CD4-positive, alpha-beta T cell (primary cell): ENCODE data around the gene THEM5. TPM values are rescaled to one million over a fixed set of nuclear protein-coding genes. Genes with fewer than 3 reads are reported as not detected.
A peak's percentile ranks its signal among the peaks of the same experiment; 100 is the strongest.

Experiments used
- ATAC-seq: fragments of 200-7000 bp; cut with Tn5 transposase; one replicate; pipeline ENCODE4 v1.10.0; 2022; ENCODE audit warnings: mild to moderate bottlenecking; ENCODE audit not compliant: poor library complexity
- CTCF ChIA-PET: fragments of 350-600 bp; sonication (Branson Sonifier 250); formaldehyde crosslinking; loops from one replicate; lab custom pipeline; 2021; ENCODE audit warnings: antibody characterized with exemption, inconsistent platforms; lab: Charles Lee
- POLR2A ChIA-PET: fragments of 350-600 bp; sonication (Branson Sonifier 250); formaldehyde crosslinking; loops from one replicate; lab custom pipeline; 2021; ENCODE audit warnings: antibody characterized with exemption, inconsistent platforms; lab: Charles Lee
- DNase-seq, 14 experiments: peaks; one replicate each; pipeline ENCODE4 v3.0.0-alpha.2; 2013 to 2020; ENCODE audit warnings: mixed read lengths in 2 of 14
- H3K27ac ChIP-seq, 2 donors: one replicate each; pipeline versions ENCODE4 v1.5.1 to v1.7.0; 2013; ENCODE audit warnings: low read length in 2 of 2, low read depth in 1 of 2, mild to moderate bottlenecking in 1 of 2
- H3K27me3 ChIP-seq, 2 experiments: 1 replicate in 1 of 2; 2 replicates in 1 of 2; pipeline versions ENCODE4 v1.6.1 to v1.7.0; 2013; ENCODE audit warnings: low read length in 2 of 2, control low read depth in 1 of 2, mild to moderate bottlenecking in 1 of 2, moderate library complexity in 1 of 2; ENCODE audit not compliant: insufficient read depth in 2 of 2, control insufficient read depth in 1 of 2
- H3K36me3 ChIP-seq: one replicate; pipeline ENCODE4 v1.6.1; 2013; ENCODE audit warnings: low read length, control low read depth; ENCODE audit not compliant: insufficient read depth
- H3K4me1 ChIP-seq: one replicate; pipeline ENCODE4 v1.6.1; 2013; ENCODE audit warnings: low read length, control low read depth; ENCODE audit not compliant: insufficient read depth
- H3K4me3 ChIP-seq: one replicate; pipeline ENCODE4 v1.5.1; 2013; ENCODE audit warnings: mild to moderate bottlenecking, low read length, moderate library complexity
- H3K9me3 ChIP-seq, 2 experiments: 1 replicate in 1 of 2; 2 replicates in 1 of 2; pipeline versions ENCODE4 v1.6.1 to v1.7.0; 2013; ENCODE audit warnings: low read length in 2 of 2, mild to moderate bottlenecking in 2 of 2, control low read depth in 1 of 2, moderate library complexity in 1 of 2; ENCODE audit not compliant: control insufficient read depth in 1 of 2, insufficient read depth in 1 of 2
- H3K27ac Mint-ChIP-seq: one replicate; pipeline ENCODE4 v1.8.0; 2020; ENCODE audit warnings: mixed read lengths
- H3K27me3 Mint-ChIP-seq: one replicate; pipeline ENCODE4 v1.8.0; 2021; ENCODE audit warnings: mixed read lengths
- H3K36me3 Mint-ChIP-seq: one replicate; pipeline ENCODE4 v1.8.0; 2021; ENCODE audit warnings: low read depth, mixed read lengths
- H3K4me1 Mint-ChIP-seq: one replicate; pipeline ENCODE4 v1.8.0; 2021; ENCODE audit warnings: low read depth, mixed read lengths
- H3K4me3 Mint-ChIP-seq: one replicate; pipeline ENCODE4 v1.8.0; 2020; ENCODE audit warnings: mild to moderate bottlenecking, mixed read lengths
- H3K9me3 Mint-ChIP-seq: one replicate; pipeline ENCODE4 v1.8.0; 2020; ENCODE audit warnings: mixed read lengths
- intact Hi-C, 2 experiments: fragments of 100-400 bp; cut with DNase I in 1 of 2; cut with micrococcal nuclease in 1 of 2; formaldehyde crosslinking; loops; one replicate each; pipeline versions ENCODE4 v1.15.1 to v1.9.0; 2023 to 2025; cut with DNase I, micrococcal nuclease
- total RNA-seq, 174 experiments: library from RNA in 2 of 174; stranded (reverse) in 2 of 174; gene quantifications; one replicate each; pipeline ENCODE4 v1.2.3 and lab custom pipeline; 2021 to 2026
- TF ChIP-seq, protein P1 (sequence below): fragments of 200-600 bp; IDR thresholded peaks from one replicate; pipeline ENCODE4 v1.8.0; 2022; ENCODE audit warnings: antibody characterized with exemption, mild to moderate bottlenecking

THEM5 gene
- total RNA-seq, 2 experiments from 2014 or later = not detected

DNA sequence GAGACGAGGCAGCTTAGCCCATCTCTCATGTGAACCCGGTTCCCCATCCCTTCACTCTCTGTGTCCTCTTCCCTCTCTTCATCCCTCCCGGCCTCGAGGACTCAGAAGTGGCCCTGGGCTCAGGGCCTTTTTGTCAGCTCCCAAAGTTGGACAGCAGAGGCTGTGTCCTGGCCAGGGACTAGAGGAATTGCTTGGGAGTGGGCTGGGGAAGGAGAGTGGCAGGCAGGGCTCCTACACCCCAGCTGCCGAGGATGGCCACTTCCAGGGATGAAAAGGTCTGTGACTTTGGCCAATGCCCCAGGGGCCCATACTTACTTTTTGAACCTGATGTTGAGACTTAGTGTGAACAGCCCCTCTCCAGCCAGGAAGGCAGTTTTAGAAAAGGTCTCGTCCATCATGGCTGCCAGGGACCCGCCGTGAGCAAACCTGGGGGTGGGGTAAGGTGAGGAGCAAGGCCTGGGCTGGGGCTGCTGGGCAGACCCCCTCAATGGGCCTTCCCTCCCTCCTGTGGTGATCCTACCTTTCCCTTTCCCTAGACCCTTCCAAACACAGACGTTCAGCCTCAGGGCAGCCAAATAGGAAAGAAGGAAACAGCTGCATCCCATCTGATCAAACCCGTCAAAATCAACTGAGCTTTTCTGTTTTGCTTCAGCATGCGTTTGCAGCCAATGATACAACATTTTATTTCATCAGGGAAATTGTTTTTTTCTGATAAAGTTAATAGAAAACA, 5.5 kb downstream of the THEM5 start:
- DNase-seq = peak in 1 of 14 experiments; percentile 5
- H3K9me3 Mint-ChIP-seq = no peaks in the 10 kb centered on the region
- no peaks in the 10 kb centered on the region for H3K9me3 ChIP-seq
- no peak for ATAC-seq
- no peak overlapping the region for H3K4me3 ChIP-seq
- intact Hi-C loops = no loop called here
- peaks cover 5% of the 10 kb centered on the region for H3K36me3 Mint-ChIP-seq
- ChIA-PET CTCF (no interaction called here), POLR2A (no interaction called here)
- H3K4me1 Mint-ChIP-seq = peaks cover 7% of the 10 kb centered on the region
- no peak overlapping the region for H3K4me3 Mint-ChIP-seq
- no peaks in the 10 kb centered on the region for H3K27me3 ChIP-seq
- peaks cover 13% of the 10 kb centered on the region for H3K36me3 ChIP-seq
- H3K27ac ChIP-seq = no peak overlapping the region
- TF ChIP-seq, protein P1, sequence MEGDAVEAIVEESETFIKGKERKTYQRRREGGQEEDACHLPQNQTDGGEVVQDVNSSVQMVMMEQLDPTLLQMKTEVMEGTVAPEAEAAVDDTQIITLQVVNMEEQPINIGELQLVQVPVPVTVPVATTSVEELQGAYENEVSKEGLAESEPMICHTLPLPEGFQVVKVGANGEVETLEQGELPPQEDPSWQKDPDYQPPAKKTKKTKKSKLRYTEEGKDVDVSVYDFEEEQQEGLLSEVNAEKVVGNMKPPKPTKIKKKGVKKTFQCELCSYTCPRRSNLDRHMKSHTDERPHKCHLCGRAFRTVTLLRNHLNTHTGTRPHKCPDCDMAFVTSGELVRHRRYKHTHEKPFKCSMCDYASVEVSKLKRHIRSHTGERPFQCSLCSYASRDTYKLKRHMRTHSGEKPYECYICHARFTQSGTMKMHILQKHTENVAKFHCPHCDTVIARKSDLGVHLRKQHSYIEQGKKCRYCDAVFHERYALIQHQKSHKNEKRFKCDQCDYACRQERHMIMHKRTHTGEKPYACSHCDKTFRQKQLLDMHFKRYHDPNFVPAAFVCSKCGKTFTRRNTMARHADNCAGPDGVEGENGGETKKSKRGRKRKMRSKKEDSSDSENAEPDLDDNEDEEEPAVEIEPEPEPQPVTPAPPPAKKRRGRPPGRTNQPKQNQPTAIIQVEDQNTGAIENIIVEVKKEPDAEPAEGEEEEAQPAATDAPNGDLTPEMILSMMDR = no peak
- peaks cover 13% of the 10 kb centered on the region for H3K4me1 ChIP-seq
- no peak overlapping the region for H3K27ac Mint-ChIP-seq
- H3K27me3 Mint-ChIP-seq = no peaks in the 10 kb centered on the region

DNA sequence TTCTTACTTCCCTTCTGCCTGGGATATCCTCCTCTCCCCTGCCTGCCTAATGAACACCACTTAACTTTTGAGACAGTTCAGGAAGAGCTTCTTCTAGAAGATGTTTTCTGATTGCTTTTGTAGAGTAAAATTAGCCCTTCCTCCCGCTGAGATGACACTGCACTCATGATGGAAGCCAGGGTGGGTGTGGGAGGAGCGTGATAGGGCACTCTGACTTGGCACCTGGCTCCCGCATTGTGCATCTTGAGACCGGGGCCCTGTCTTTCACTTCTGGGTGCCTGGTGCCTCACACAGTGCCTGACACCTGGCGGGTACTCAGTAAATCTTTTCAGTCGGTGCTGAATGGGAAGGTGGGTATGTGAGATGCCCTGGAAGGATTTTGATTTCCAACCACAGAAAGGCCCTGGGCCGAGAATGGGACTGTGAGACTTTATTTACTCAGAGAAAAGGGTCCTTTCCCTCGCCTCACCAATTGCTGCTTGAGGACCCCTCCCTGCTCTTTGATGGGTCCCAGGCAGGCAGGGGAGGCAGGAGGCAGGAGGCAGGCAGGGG, 6.8 kb downstream of the THEM5 start:
- Mint-ChIP-seq H3K4me3 (no peak overlapping the region), H3K4me1 (peaks cover 11% of the 10 kb centered on the region), H3K36me3 (peaks cover 5% of the 10 kb centered on the region), H3K27ac (peak overlapping the region; percentile 28), H3K27me3 (no peaks in the 10 kb centered on the region), H3K9me3 (no peaks in the 10 kb centered on the region)
- TF ChIP-seq, protein P1 = no peak
- Histone ChIP-seq H3K9me3 (no peaks in the 10 kb centered on the region), H3K36me3 (peaks cover 16% of the 10 kb centered on the region), H3K27me3 (no peaks in the 10 kb centered on the region), H3K4me1 (peaks cover 13% of the 10 kb centered on the region), H3K27ac (no peak overlapping the region), H3K4me3 (no peak overlapping the region)
- CTCF ChIA-PET = no interaction called here
- intact Hi-C loops = no loop called here
- DNase-seq (peak in 1 of 14 experiments; percentile 6), ATAC-seq (no peak)
- POLR2A ChIA-PET = no interaction called here

DNA sequence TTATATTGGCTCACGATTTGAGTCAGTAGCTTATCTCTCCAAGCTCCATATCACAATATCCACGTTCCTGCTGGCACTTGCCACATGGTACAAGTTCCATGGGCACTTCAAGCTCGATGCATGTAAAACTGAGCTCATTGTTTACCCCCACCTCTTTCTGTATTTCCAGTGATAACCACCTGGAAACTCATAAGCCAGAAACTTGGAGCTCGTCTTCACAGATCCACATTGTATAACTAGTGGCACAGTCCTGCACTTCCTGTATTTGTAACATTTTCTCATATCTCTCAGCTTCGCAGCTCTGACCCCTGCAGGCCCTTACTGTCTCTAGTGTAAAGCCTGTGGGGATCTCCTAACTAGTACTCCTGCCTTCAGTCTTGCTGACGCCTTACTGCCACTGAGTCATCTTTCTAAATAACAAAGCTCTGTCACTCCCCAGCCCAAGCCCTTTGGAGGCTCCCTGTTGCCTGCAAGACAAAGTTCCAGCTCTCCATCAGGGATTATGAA, 7.4 kb downstream of the THEM5 start:
- ATAC-seq (peak; percentile 39), DNase-seq (peak in 1 of 14 experiments; percentile 8)
- TF ChIP-seq, protein P1 = no peak
- Histone ChIP-seq H3K27me3 (no peaks in the 10 kb centered on the region), H3K4me3 (no peak overlapping the region), H3K9me3 (no peaks in the 10 kb centered on the region), H3K36me3 (peaks cover 16% of the 10 kb centered on the region), H3K27ac (no peak overlapping the region), H3K4me1 (peaks cover 15% of the 10 kb centered on the region)
- H3K9me3 Mint-ChIP-seq = no peaks in the 10 kb centered on the region
- H3K27ac Mint-ChIP-seq = peak overlapping the region; percentile 28
- H3K27me3 Mint-ChIP-seq = no peaks in the 10 kb centered on the region
- POLR2A ChIA-PET = no interaction called here
- peaks cover 17% of the 10 kb centered on the region for H3K4me1 Mint-ChIP-seq
- intact Hi-C loops = no loop called here
- no peak overlapping the region for H3K4me3 Mint-ChIP-seq
- CTCF ChIA-PET = interaction anchor here (0.9 kb wide), 1 partner anchor 75 kb away, joined by 3 read pairs; no protein-coding TSS in a partner anchor
- H3K36me3 Mint-ChIP-seq = peaks cover 5% of the 10 kb centered on the region
